HG03103 (cell line): ENCODE data around the gene COL18A1.
"Not testable (repeated sequence)": the region's sequence is repeated elsewhere in the genome, so short reads cannot be mapped to it uniquely, and the experiment has no call there.

Experiments
- ATAC-seq: cut with Tn5 transposase; IDR thresholded peaks from one replicate; pipeline ENCODE4 v1.9.1; 2021; ENCODE audit warnings: low read depth; ENCODE audit not compliant: unreplicated experiment

COL18A1 gene

GRCh38 chr21:45404730-45405270 lies at the start of gene COL18A1:
TSS of gene COL18A1 (plus strand) at chr21:45405165. CDS start at chr21:45405231, 66 bp downstream.
- no peak for ATAC-seq

GRCh38 chr21:45355573-45355972 lies 49.4 kb upstream of the COL18A1 start:
- ATAC-seq, result no peak

GRCh38 chr21:45356251-45356650 lies 48.7 kb upstream of the COL18A1 start:
- no peak for ATAC-seq

GRCh38 chr21:45356653-45357435 lies 48.1 kb upstream of the COL18A1 start:
- no peak for ATAC-seq

- ATAC-seq, result no peak
Measured at GRCh38 chr21:45357436-45358260, 47.3 kb upstream of the COL18A1 start.

- ATAC-seq, result no peak
Measured at GRCh38 chr21:45358261-45358670, 46.7 kb upstream of the COL18A1 start.

GRCh38 chr21:45358711-45359310 lies 46.2 kb upstream of the COL18A1 start:
- no peak for ATAC-seq

GRCh38 chr21:45359451-45360217 lies 45.3 kb upstream of the COL18A1 start:
- no peak for ATAC-seq

GRCh38 chr21:45361033-45361997 lies 43.6 kb upstream of the COL18A1 start:
- no peak for ATAC-seq

- no peak for ATAC-seq
Measured at GRCh38 chr21:45362077-45362747, 42.8 kb upstream of the COL18A1 start.

- ATAC-seq, result no peak
Measured at GRCh38 chr21:45362748-45363145, 42.2 kb upstream of the COL18A1 start.

GRCh38 chr21:45363272-45363671 lies 41.7 kb upstream of the COL18A1 start:
- not testable (repeated sequence) for ATAC-seq

- no peak for ATAC-seq
Measured at GRCh38 chr21:45363921-45364467, 41.0 kb upstream of the COL18A1 start.

- no peak for ATAC-seq
Measured at GRCh38 chr21:45364468-45365185, 40.3 kb upstream of the COL18A1 start.

- ATAC-seq, result no peak
Measured at GRCh38 chr21:45365186-45365607, 39.8 kb upstream of the COL18A1 start.

GRCh38 chr21:45365608-45366241 lies 39.2 kb upstream of the COL18A1 start:
- no peak for ATAC-seq

- ATAC-seq, result no peak
Measured at GRCh38 chr21:45366476-45366875, 38.5 kb upstream of the COL18A1 start.
